Mammary epithelial cell (primary cell): ENCODE measurements around the gene LY6G5B.

Experiments used
- EZH2 ChIP-seq: IDR thresholded peaks from 2 replicates; pipeline ENCODE4 v1.6.1; 2012; ENCODE audit warnings: low read length, inconsistent platforms, borderline replicate concordance
- TF ChIP-seq, protein P1 (sequence below), 2 donors: IDR thresholded peaks in 1 of 2; conservative IDR thresholded peaks in 1 of 2; 2 replicates each; pipeline ENCODE4 v1.5.1; 2011 to 2012; ENCODE audit warnings: inconsistent platforms in 2 of 2, low read length in 2 of 2, mild to moderate bottlenecking in 2 of 2, control low read depth in 1 of 2, low read depth in 1 of 2; ENCODE audit not compliant: insufficient read depth in 1 of 2; ENCODE audit errors: extremely low read depth in 1 of 2

GRCh38 chr6:31718265-31718664 is 48.5 kb downstream of the LY6G5B start:
- TF ChIP-seq, protein P1, sequence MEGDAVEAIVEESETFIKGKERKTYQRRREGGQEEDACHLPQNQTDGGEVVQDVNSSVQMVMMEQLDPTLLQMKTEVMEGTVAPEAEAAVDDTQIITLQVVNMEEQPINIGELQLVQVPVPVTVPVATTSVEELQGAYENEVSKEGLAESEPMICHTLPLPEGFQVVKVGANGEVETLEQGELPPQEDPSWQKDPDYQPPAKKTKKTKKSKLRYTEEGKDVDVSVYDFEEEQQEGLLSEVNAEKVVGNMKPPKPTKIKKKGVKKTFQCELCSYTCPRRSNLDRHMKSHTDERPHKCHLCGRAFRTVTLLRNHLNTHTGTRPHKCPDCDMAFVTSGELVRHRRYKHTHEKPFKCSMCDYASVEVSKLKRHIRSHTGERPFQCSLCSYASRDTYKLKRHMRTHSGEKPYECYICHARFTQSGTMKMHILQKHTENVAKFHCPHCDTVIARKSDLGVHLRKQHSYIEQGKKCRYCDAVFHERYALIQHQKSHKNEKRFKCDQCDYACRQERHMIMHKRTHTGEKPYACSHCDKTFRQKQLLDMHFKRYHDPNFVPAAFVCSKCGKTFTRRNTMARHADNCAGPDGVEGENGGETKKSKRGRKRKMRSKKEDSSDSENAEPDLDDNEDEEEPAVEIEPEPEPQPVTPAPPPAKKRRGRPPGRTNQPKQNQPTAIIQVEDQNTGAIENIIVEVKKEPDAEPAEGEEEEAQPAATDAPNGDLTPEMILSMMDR (conservative IDR thresholded peaks at IDR 0.05 in 1 of 2, IDR thresholded peaks at IDR 0.05 in 1 of 2; ENCODE audit: extremely low read depth in 1 of 2, insufficient read depth in 1 of 2, low read depth in 1 of 2, low read length in 2 of 2): no peak
- TF ChIP-seq EZH2: no peak
